OCI-LY1 (cell line): Measurements from ENCODE around the gene GJC3.
"Not testable (repeated sequence)": the region's sequence is repeated elsewhere in the genome, so short reads cannot be mapped to it uniquely, and the experiment has no call there.

Experiments used
- H2AFZ ChIP-seq: fragments of 200-600 bp; sonication (generic), shearing (Covaris generic); 2 replicates; pipeline ENCODE4 v1.6.0; 2014; ENCODE audit warnings: antibody characterized with exemption, mild to moderate bottlenecking, low read length
- H3F3A ChIP-seq: fragments of 200-600 bp; sonication (generic), shearing (Covaris generic); 2 replicates; pipeline ENCODE4 v1.6.0; 2014; ENCODE audit warnings: mild to moderate bottlenecking, antibody characterized with exemption, low read length, moderate library complexity; ENCODE audit not compliant: insufficient read depth
- H3K27ac ChIP-seq: fragments of 200-600 bp; sonication (generic); 2 replicates; pipeline ENCODE4 v1.5.1; 2014; ENCODE audit warnings: low read length, mixed run types, mild to moderate bottlenecking, low read depth; ENCODE audit not compliant: poor library complexity, severe bottlenecking
- H3K27me3 ChIP-seq: fragments of 200-600 bp; sonication (generic); 2 replicates; pipeline ENCODE4 v1.6.0; 2014; ENCODE audit warnings: antibody characterized with exemption, mild to moderate bottlenecking, low read length, moderate library complexity; ENCODE audit not compliant: insufficient read depth
- H3K36me3 ChIP-seq: fragments of 200-600 bp; sonication (generic); 2 replicates; pipeline ENCODE4 v1.6.1; 2014; ENCODE audit warnings: mild to moderate bottlenecking, antibody characterized with exemption, low read length, moderate library complexity, mixed read lengths; ENCODE audit not compliant: insufficient read depth
- H3K4me1 ChIP-seq: fragments of 200-600 bp; sonication (generic); 2 replicates; pipeline ENCODE4 v1.5.1; 2014; ENCODE audit warnings: mild to moderate bottlenecking, low read length, moderate library complexity; ENCODE audit not compliant: insufficient read depth, severe bottlenecking
- H3K4me2 ChIP-seq: fragments of 200-600 bp; sonication (generic), shearing (Covaris generic); 2 replicates; pipeline ENCODE4 v1.6.1; 2014; ENCODE audit warnings: low read length
- H3K4me3 ChIP-seq: fragments of 200-600 bp; sonication (generic); 2 replicates; pipeline ENCODE4 v1.5.1; 2014; ENCODE audit warnings: low read length, low read depth, mild to moderate bottlenecking, mixed read lengths; ENCODE audit not compliant: poor library complexity, severe bottlenecking
- H3K79me2 ChIP-seq: fragments of 200-600 bp; shearing (Covaris generic); 2 replicates; pipeline ENCODE4 v1.6.1; 2016; ENCODE audit warnings: mixed run types, low read length, mixed read lengths; ENCODE audit not compliant: insufficient read depth
- H3K9ac ChIP-seq: fragments of 200-600 bp; sonication (generic), shearing (Covaris generic); 2 replicates; pipeline ENCODE4 v1.6.1; 2014; ENCODE audit warnings: mild to moderate bottlenecking, low read length, mixed read lengths
- H3K9me2 ChIP-seq: fragments of 200-600 bp; sonication (generic), shearing (Covaris generic); 2 replicates; pipeline ENCODE4 v1.6.1; 2014; ENCODE audit warnings: low read depth, mild to moderate bottlenecking, low read length, mixed read lengths
- H3K9me3 ChIP-seq: fragments of 200-600 bp; shearing (Covaris generic); 2 replicates; pipeline ENCODE4 v1.6.1; 2014; ENCODE audit warnings: low read length, mixed read lengths
- H4K20me1 ChIP-seq: fragments of 200-600 bp; sonication (generic), shearing (Covaris generic); 2 replicates; pipeline ENCODE4 v1.6.0; 2016; ENCODE audit warnings: mild to moderate bottlenecking, low read length; ENCODE audit not compliant: insufficient read depth
- CTCF ChIP-seq: fragments of 200-600 bp; sonication (generic), shearing (Covaris generic); IDR thresholded peaks from 2 replicates; pipeline ENCODE4 v1.5.1; 2017; ENCODE audit warnings: mild to moderate bottlenecking, antibody characterized with exemption, low read length, moderate library complexity, mixed read lengths
- EZH2 ChIP-seq: fragments of 200-600 bp; sonication (generic), shearing (Covaris generic); IDR thresholded peaks from 2 replicates; pipeline ENCODE4 v1.8.0; 2017; ENCODE audit warnings: borderline replicate concordance, mixed run types, mild to moderate bottlenecking, antibody characterized with exemption, low read length, moderate library complexity, mixed read lengths

GJC3 gene

GRCh38 chr7:99969298-99969697, 39.9 kb upstream of the GJC3 start:
- Histone ChIP-seq H3K79me2 (no peaks in the 10 kb centered on the region), H2AFZ (no peak overlapping the region), H3K27ac (no peak overlapping the region), H3K4me2 (no peak overlapping the region), H3K36me3 (no peaks in the 10 kb centered on the region), H3K9me3 (no peaks in the 10 kb centered on the region), H3K27me3 (no peaks in the 10 kb centered on the region), H3K9ac (no peak overlapping the region), H3F3A (no peaks in the 10 kb centered on the region), H3K9me2 (no peaks in the 10 kb centered on the region), H3K4me3 (no peak overlapping the region), H3K4me1 (no peaks in the 10 kb centered on the region), H4K20me1 (no peaks in the 10 kb centered on the region)
- TF ChIP-seq CTCF (no peak), EZH2 (no peak)

- H3K4me2 ChIP-seq: no peak overlapping the region
- TF ChIP-seq EZH2 (no peak), CTCF (no peak)
- peaks cover 17% of the 10 kb centered on the region for H3K27me3 ChIP-seq
- no peak overlapping the region for H3K9ac ChIP-seq
- no peaks in the 10 kb centered on the region for H3F3A ChIP-seq
- H3K4me3 ChIP-seq: no peak overlapping the region
- no peaks in the 10 kb centered on the region for H3K4me1 ChIP-seq
- H4K20me1 ChIP-seq: no peaks in the 10 kb centered on the region
- H3K9me3 ChIP-seq: no peaks in the 10 kb centered on the region
- H3K9me2 ChIP-seq: no peaks in the 10 kb centered on the region
- no peaks in the 10 kb centered on the region for H3K79me2 ChIP-seq
- no peak overlapping the region for H2AFZ ChIP-seq
- H3K36me3 ChIP-seq: no peaks in the 10 kb centered on the region
- no peak overlapping the region for H3K27ac ChIP-seq
Measured at GRCh38 chr7:99958564-99959227, 29.3 kb upstream of the GJC3 start.

- Histone ChIP-seq H3K4me3 (no peak overlapping the region), H3K27ac (no peak overlapping the region), H3K9me2 (no peaks in the 10 kb centered on the region), H3K36me3 (no peaks in the 10 kb centered on the region), H3K9me3 (peaks cover 9% of the 10 kb centered on the region), H3K9ac (no peak overlapping the region), H3K4me2 (no peak overlapping the region), H2AFZ (no peak overlapping the region), H3K27me3 (peaks cover 10% of the 10 kb centered on the region), H3F3A (no peaks in the 10 kb centered on the region), H4K20me1 (no peaks in the 10 kb centered on the region), H3K79me2 (no peaks in the 10 kb centered on the region), H3K4me1 (no peaks in the 10 kb centered on the region)
- no peak for TF ChIP-seq CTCF
- TF ChIP-seq EZH2: no peak
Measured at GRCh38 chr7:99955247-99955646, 25.8 kb upstream of the GJC3 start.

- not testable (repeated sequence) for H3K4me2 ChIP-seq, H3K9me3 ChIP-seq, H4K20me1 ChIP-seq, H2AFZ ChIP-seq, H3K4me3 ChIP-seq, H3K36me3 ChIP-seq, H3K4me1 ChIP-seq, H3K9ac ChIP-seq, H3F3A ChIP-seq, H3K9me2 ChIP-seq, H3K27ac ChIP-seq, H3K79me2 ChIP-seq
- peaks cover 10% of the 10 kb centered on the region for H3K27me3 ChIP-seq
Measured at GRCh38 chr7:99954643-99955042, 25.2 kb upstream of the GJC3 start.
